Measurements from ENCODE around the gene WIPF3. TPM values are rescaled to one million over a fixed set of nuclear protein-coding genes. Genes with fewer than 3 reads are reported as not detected.

The WIPF3 gene
- total and polyA plus RNA-seq, 2 experiments from 2014 or later: not detected

DNA sequence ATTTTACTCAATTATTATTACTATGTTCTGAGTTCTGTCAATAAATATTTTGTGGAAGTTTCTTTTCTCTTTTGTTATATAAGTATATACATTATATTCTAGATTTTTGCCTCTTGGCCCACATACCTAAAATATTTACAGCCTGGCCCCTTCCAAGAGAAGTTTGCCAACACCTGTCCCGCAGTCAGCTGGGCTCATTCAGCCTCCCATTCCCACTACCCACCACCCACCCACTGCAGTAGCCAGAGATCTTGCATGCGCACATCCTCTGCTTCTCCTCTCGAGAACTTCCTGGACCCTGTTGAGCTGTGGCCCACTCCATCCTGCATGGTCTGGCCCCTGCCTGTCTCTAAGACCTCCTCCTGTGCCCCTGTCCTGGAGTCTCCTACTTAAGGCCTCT, 33.6 kb downstream of the WIPF3 start:
- Histone ChIP-seq H3K4me1 (ENCODE audit: insufficient read depth) (no peaks in the 10 kb centered on the region), H3K27ac (no peak overlapping the region), H3K36me3 (ENCODE audit: low read depth) (no peaks in the 10 kb centered on the region), H2AFZ (no peak overlapping the region), H3K27me3 (replicated peaks; ENCODE audit: insufficient read depth) (peaks cover 25% of the 10 kb centered on the region; the same call in 1 of the 2 replicates), H3K4me3 (no peak overlapping the region), H3K4me2 (ENCODE audit: unreplicated experiment) (no peak overlapping the region), H3K9me2 (ENCODE audit: insufficient read depth) (no peaks in the 10 kb centered on the region), H3F3A (ENCODE audit: insufficient read depth) (no peaks in the 10 kb centered on the region), H3K79me2 (ENCODE audit: insufficient read depth) (no peaks in the 10 kb centered on the region), H3K9ac (no peak overlapping the region), H4K20me1 (ENCODE audit: insufficient read depth) (no peaks in the 10 kb centered on the region), H3K9me3 (ENCODE audit: low read depth) (no peaks in the 10 kb centered on the region)
- no peak for TF ChIP-seq EZH2phosphoT487 (IDR thresholded peaks at IDR 0.05; ENCODE audit: insufficient read depth, low read depth)
- no peak for TF ChIP-seq EZH2 (IDR thresholded peaks at IDR 0.05; ENCODE audit: insufficient read depth, poor library complexity, severe bottlenecking)
- DNase-seq: no peak
- in situ Hi-C loops (cut with MboI): no loop called here
- 87 to 91% methylated on average over 3 of the region's 3 CpGs for WGBS, 2 experiments (ENCODE audit: low coverage in 1 of 2, low lambda C conversion rate in 2 of 2, missing lambda C conversion rate in 2 of 2)

DNA sequence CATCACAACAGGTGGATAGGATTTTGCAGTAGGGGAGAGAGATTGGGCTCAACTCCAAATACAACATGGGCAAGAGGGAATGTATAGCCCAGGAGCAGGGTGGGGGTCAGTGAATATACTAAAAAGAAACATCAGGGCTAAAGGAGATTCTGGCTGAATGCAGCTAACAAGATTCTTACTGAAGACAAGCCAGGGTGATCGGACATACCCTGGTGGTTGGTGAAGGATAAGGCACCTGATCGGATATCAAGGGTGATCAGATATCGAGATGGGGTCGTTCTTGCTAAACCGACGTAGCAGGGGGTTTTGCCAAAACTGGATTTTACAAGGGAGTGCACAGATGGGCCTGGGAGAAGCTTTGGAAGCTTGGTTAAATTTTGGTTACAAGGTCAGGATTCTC, 34.4 kb downstream of the WIPF3 start:
- H2AFZ ChIP-seq: no peak overlapping the region
- no peaks in the 10 kb centered on the region for H4K20me1 ChIP-seq (ENCODE audit: insufficient read depth)
- H3K79me2 ChIP-seq (ENCODE audit: insufficient read depth): no peaks in the 10 kb centered on the region
- no peak for DNase-seq
- H3K27me3 ChIP-seq (replicated peaks; ENCODE audit: insufficient read depth): peaks cover 25% of the 10 kb centered on the region; the same call in 1 of the 2 replicates
- WGBS, 2 experiments (ENCODE audit: low coverage in 1 of 2, low lambda C conversion rate in 2 of 2, missing lambda C conversion rate in 2 of 2): 52 to 53% methylated on average over 6 of the region's 6 CpGs
- no peaks in the 10 kb centered on the region for H3K9me3 ChIP-seq (ENCODE audit: low read depth)
- H3K9ac ChIP-seq: no peak overlapping the region
- no peaks in the 10 kb centered on the region for H3K36me3 ChIP-seq (ENCODE audit: low read depth)
- H3F3A ChIP-seq (ENCODE audit: insufficient read depth): no peaks in the 10 kb centered on the region
- H3K9me2 ChIP-seq (ENCODE audit: insufficient read depth): no peaks in the 10 kb centered on the region
- in situ Hi-C loops (cut with MboI): no loop called here
- TF ChIP-seq EZH2phosphoT487 (IDR thresholded peaks at IDR 0.05; ENCODE audit: insufficient read depth, low read depth) (no peak), EZH2 (IDR thresholded peaks at IDR 0.05; ENCODE audit: insufficient read depth, poor library complexity, severe bottlenecking) (no peak)
- no peak overlapping the region for H3K4me2 ChIP-seq (ENCODE audit: unreplicated experiment)
- no peak overlapping the region for H3K4me3 ChIP-seq
- H3K4me1 ChIP-seq (ENCODE audit: insufficient read depth): no peaks in the 10 kb centered on the region
- H3K27ac ChIP-seq: no peak overlapping the region

DNA sequence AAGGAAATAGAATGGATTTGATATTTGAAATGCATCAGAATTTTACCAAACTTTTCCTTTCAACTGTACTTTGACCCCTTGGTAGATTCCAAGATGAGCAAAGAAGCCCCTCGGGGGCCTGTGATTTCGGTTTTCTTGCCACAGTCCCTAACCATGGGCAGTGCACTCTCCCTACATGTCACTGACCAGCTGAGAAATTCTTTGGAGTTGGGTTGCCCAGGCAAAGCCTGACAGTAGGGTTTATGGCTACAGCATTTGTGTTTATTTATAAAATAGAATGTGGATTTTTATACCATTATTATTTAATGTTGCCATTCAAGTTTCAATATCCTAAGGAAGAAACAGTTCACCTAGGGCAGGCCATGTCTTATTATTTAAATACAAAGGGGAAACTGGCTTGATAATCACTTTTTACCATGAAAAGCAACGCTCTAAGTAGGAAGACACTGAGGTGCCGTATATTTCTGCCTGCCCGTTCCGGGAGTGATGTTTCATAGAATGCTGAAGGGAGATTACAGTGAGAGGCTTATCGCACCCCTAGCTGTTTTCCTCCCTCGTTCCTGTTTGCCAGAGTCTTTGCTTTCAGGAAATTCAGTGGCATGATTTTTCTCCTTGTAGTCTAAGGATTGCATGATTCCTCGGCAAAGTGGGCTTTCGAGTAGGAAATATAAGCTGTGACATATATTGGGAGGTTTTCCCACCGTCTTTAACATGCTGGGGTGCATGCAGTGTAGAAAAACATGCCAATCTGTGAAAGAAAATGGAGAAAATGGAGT, 35.8 kb downstream of the WIPF3 start:
- H3K4me2 ChIP-seq (ENCODE audit: unreplicated experiment): no peak overlapping the region
- no peaks in the 10 kb centered on the region for H3K79me2 ChIP-seq (ENCODE audit: insufficient read depth)
- H4K20me1 ChIP-seq (ENCODE audit: insufficient read depth): no peaks in the 10 kb centered on the region
- WGBS, 2 experiments (ENCODE audit: low coverage in 1 of 2, low lambda C conversion rate in 2 of 2, missing lambda C conversion rate in 2 of 2): 62 to 72% methylated on average over 11 of the region's 11 CpGs
- in situ Hi-C loops (cut with MboI): no loop called here
- no peak overlapping the region for H2AFZ ChIP-seq
- no peaks in the 10 kb centered on the region for H3K4me1 ChIP-seq (ENCODE audit: insufficient read depth)
- no peak overlapping the region for H3K27ac ChIP-seq
- no peak for DNase-seq
- H3K9ac ChIP-seq: no peak overlapping the region
- H3K4me3 ChIP-seq: no peak overlapping the region
- peaks cover 27% of the 10 kb centered on the region; the same call in 1 of the 2 replicates for H3K27me3 ChIP-seq (replicated peaks; ENCODE audit: insufficient read depth)
- H3K36me3 ChIP-seq (ENCODE audit: low read depth): no peaks in the 10 kb centered on the region
- no peaks in the 10 kb centered on the region for H3K9me3 ChIP-seq (ENCODE audit: low read depth)
- TF ChIP-seq EZH2phosphoT487 (IDR thresholded peaks at IDR 0.05; ENCODE audit: insufficient read depth, low read depth) (no peak), EZH2 (IDR thresholded peaks at IDR 0.05; ENCODE audit: insufficient read depth, poor library complexity, severe bottlenecking) (no peak)
- H3K9me2 ChIP-seq (ENCODE audit: insufficient read depth): no peaks in the 10 kb centered on the region
- no peaks in the 10 kb centered on the region for H3F3A ChIP-seq (ENCODE audit: insufficient read depth)

- TF ChIP-seq EZH2 (IDR thresholded peaks at IDR 0.05; ENCODE audit: insufficient read depth, poor library complexity, severe bottlenecking) (no peak), EZH2phosphoT487 (IDR thresholded peaks at IDR 0.05; ENCODE audit: insufficient read depth, low read depth) (no peak)
- Histone ChIP-seq H3K4me1 (ENCODE audit: insufficient read depth) (no peaks in the 10 kb centered on the region), H3K27me3 (replicated peaks; ENCODE audit: insufficient read depth) (peaks cover 29% of the 10 kb centered on the region; the same call in 1 of the 2 replicates), H4K20me1 (ENCODE audit: insufficient read depth) (no peaks in the 10 kb centered on the region), H3K4me3 (no peak overlapping the region), H3K4me2 (ENCODE audit: unreplicated experiment) (no peak overlapping the region), H3K9me3 (ENCODE audit: low read depth) (no peaks in the 10 kb centered on the region), H3K36me3 (ENCODE audit: low read depth) (no peaks in the 10 kb centered on the region), H3K27ac (no peak overlapping the region), H2AFZ (no peak overlapping the region), H3K9ac (no peak overlapping the region), H3K9me2 (ENCODE audit: insufficient read depth) (no peaks in the 10 kb centered on the region), H3K79me2 (ENCODE audit: insufficient read depth) (no peaks in the 10 kb centered on the region), H3F3A (ENCODE audit: insufficient read depth) (no peaks in the 10 kb centered on the region)
- DNase-seq: no peak
- WGBS, 2 experiments (ENCODE audit: low coverage in 1 of 2, low lambda C conversion rate in 2 of 2, missing lambda C conversion rate in 2 of 2): 78 to 86% methylated on average over 8 of the region's 8 CpGs
- in situ Hi-C loops (cut with MboI): no loop called here
Observed at GRCh38 chr7:29843093-29843492, 36.8 kb downstream of the WIPF3 start.

All from GM23248 (cell line).